Vagina (tissue), 2 donors: ENCODE results near the gene FOXA1. TPM values are rescaled to one million over a fixed set of nuclear protein-coding genes. Genes with fewer than 3 reads are reported as not detected.

Source experiments
- DNase-seq, 2 donors: peaks; one replicate each; pipeline ENCODE4 v3.0.0-alpha.2; 2017; ENCODE audit errors: extremely low spot score in 2 of 2
- H3K27ac ChIP-seq: fragments of 200-600 bp; sonication (generic); one replicate; pipeline ENCODE4 v1.5.1; 2019
- H3K27me3 ChIP-seq: fragments of 200-600 bp; sonication (generic); one replicate; pipeline ENCODE4 v1.5.1; 2019
- H3K36me3 ChIP-seq, 2 donors: fragments of 200-600 bp; sonication (generic); one replicate each; pipeline ENCODE4 v1.5.1; 2017 to 2019
- H3K4me1 ChIP-seq: fragments of 200-600 bp; sonication (generic); one replicate; pipeline ENCODE4 v1.5.1; 2019
- H3K4me3 ChIP-seq, 2 donors: fragments of 200-600 bp; sonication (generic); 1 replicate in 1 of 2; 2 replicates in 1 of 2; pipeline ENCODE4 v1.5.1; 2016 to 2019
- H3K9me3 ChIP-seq: fragments of 200-600 bp; sonication (generic); one replicate; pipeline ENCODE4 v1.5.1; 2019
- POLR2A ChIP-seq, 2 donors: fragments of 450-650 bp; IDR thresholded peaks; one replicate each; pipeline ENCODE4 v1.6.1; 2017; ENCODE audit warnings: antibody characterized with exemption in 2 of 2, mild to moderate bottlenecking in 2 of 2, moderate library complexity in 2 of 2
- POLR2AphosphoS5 ChIP-seq, 2 donors: sonication (generic); formaldehyde crosslinking; IDR thresholded peaks; one replicate each; pipeline ENCODE4 v1.9.0; 2017; ENCODE audit warnings: antibody characterized with exemption in 2 of 2, mild to moderate bottlenecking in 2 of 2, low read depth in 1 of 2; ENCODE audit not compliant: insufficient read depth in 1 of 2
- intact Hi-C: fragments of 100-400 bp; cut with DNase I; formaldehyde crosslinking; loops from one replicate; pipeline ENCODE4 v1.15.1; 2023
- total RNA-seq: library from RNA; depleted of rRNA; stranded (reverse); fragments of >200 nt; gene quantifications from one replicate; pipeline ENCODE4 v1.2.3, GENCODE V29; 2016
- TF ChIP-seq, protein P1 (sequence below), 3 experiments: fragments of 450-650 bp in 2 of 3; fragments of 200-600 bp in 1 of 3; sonication (generic) in 1 of 3; IDR thresholded peaks; one replicate each; pipeline ENCODE4 v1.5.1; 2017 to 2019; ENCODE audit warnings: antibody characterized with exemption in 3 of 3, mild to moderate bottlenecking in 2 of 3, moderate library complexity in 2 of 3

FOXA1 gene
- total RNA-seq, 1 donor from 2014 or later: 11.5 TPM

- no peak for DNase-seq
- H3K4me1 ChIP-seq: no peaks in the 10 kb centered on the region
- no peaks in the 10 kb centered on the region for H3K27me3 ChIP-seq
- H3K36me3 ChIP-seq: no peaks in the 10 kb centered on the region
- TF ChIP-seq POLR2A (IDR thresholded peaks at IDR 0.05) (no peak), POLR2AphosphoS5 (IDR thresholded peaks at IDR 0.05; ENCODE audit: insufficient read depth in 1 of 2, low read depth in 1 of 2) (no peak)
- TF ChIP-seq, protein P1, sequence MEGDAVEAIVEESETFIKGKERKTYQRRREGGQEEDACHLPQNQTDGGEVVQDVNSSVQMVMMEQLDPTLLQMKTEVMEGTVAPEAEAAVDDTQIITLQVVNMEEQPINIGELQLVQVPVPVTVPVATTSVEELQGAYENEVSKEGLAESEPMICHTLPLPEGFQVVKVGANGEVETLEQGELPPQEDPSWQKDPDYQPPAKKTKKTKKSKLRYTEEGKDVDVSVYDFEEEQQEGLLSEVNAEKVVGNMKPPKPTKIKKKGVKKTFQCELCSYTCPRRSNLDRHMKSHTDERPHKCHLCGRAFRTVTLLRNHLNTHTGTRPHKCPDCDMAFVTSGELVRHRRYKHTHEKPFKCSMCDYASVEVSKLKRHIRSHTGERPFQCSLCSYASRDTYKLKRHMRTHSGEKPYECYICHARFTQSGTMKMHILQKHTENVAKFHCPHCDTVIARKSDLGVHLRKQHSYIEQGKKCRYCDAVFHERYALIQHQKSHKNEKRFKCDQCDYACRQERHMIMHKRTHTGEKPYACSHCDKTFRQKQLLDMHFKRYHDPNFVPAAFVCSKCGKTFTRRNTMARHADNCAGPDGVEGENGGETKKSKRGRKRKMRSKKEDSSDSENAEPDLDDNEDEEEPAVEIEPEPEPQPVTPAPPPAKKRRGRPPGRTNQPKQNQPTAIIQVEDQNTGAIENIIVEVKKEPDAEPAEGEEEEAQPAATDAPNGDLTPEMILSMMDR (IDR thresholded peaks at IDR 0.05): no peak
- intact Hi-C loops: no loop called here
- H3K4me3 ChIP-seq: no peak overlapping the region
- no peaks in the 10 kb centered on the region for H3K9me3 ChIP-seq
- H3K27ac ChIP-seq: no peak overlapping the region
Observed at GRCh38 chr14:37553935-37554550, 41.0 kb downstream of the FOXA1 start.

DNA sequence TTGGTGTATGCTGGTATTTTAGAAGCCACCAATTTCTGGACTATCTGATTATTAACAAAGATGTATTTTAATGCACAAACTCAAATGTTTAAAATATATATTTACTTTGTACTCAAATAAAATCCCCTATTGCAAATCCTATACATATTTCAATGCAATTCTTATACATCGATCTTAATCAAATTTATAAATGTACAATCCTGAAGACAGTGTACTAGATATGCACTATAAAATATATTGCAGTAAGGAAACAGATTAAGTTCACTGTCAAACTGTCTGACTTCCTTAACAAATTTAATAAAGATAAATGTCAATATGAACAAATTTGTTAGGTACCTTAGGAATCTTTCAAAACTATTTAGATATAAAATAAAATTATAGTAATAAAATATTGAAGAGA lies 43.9 kb downstream of the FOXA1 start:
- TF ChIP-seq POLR2AphosphoS5 (IDR thresholded peaks at IDR 0.05; ENCODE audit: insufficient read depth in 1 of 2, low read depth in 1 of 2): no peak
- TF ChIP-seq, protein P1 (IDR thresholded peaks at IDR 0.05): no peak
- no peak for TF ChIP-seq POLR2A (IDR thresholded peaks at IDR 0.05)
- no peaks in the 10 kb centered on the region for H3K36me3 ChIP-seq
- no peak for DNase-seq
- H3K27ac ChIP-seq: no peak overlapping the region
- intact Hi-C loops: no loop called here
- no peaks in the 10 kb centered on the region for H3K4me1 ChIP-seq
- no peak overlapping the region for H3K4me3 ChIP-seq
- H3K27me3 ChIP-seq: no peaks in the 10 kb centered on the region
- no peaks in the 10 kb centered on the region for H3K9me3 ChIP-seq

DNA sequence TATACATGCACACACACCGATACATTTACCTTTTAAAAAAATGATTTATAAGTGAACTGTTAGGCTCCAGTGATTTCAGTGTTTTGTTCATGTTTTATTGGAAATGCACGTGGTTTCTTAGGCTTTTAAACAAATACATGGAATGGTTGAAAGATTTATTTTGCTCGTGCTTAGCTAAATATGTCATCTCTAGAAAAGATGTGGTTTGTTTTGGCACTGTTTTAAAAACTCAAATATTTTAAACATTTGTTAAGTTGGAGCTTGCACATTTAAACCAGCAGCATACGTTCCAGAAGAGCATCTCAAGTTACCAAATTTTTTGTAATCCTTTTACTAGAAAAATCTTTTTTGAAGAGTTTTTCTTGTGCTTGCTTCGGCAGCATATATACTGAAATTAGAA lies 44.5 kb downstream of the FOXA1 start:
- H3K27ac ChIP-seq: no peak overlapping the region
- no peaks in the 10 kb centered on the region for H3K27me3 ChIP-seq
- intact Hi-C loops: no loop called here
- DNase-seq: no peak
- H3K4me1 ChIP-seq: no peaks in the 10 kb centered on the region
- H3K4me3 ChIP-seq: no peak overlapping the region
- H3K36me3 ChIP-seq: no peaks in the 10 kb centered on the region
- TF ChIP-seq POLR2AphosphoS5 (IDR thresholded peaks at IDR 0.05; ENCODE audit: insufficient read depth in 1 of 2, low read depth in 1 of 2) (no peak), POLR2A (IDR thresholded peaks at IDR 0.05) (no peak)
- TF ChIP-seq, protein P1 (IDR thresholded peaks at IDR 0.05): no peak
- no peaks in the 10 kb centered on the region for H3K9me3 ChIP-seq

DNA sequence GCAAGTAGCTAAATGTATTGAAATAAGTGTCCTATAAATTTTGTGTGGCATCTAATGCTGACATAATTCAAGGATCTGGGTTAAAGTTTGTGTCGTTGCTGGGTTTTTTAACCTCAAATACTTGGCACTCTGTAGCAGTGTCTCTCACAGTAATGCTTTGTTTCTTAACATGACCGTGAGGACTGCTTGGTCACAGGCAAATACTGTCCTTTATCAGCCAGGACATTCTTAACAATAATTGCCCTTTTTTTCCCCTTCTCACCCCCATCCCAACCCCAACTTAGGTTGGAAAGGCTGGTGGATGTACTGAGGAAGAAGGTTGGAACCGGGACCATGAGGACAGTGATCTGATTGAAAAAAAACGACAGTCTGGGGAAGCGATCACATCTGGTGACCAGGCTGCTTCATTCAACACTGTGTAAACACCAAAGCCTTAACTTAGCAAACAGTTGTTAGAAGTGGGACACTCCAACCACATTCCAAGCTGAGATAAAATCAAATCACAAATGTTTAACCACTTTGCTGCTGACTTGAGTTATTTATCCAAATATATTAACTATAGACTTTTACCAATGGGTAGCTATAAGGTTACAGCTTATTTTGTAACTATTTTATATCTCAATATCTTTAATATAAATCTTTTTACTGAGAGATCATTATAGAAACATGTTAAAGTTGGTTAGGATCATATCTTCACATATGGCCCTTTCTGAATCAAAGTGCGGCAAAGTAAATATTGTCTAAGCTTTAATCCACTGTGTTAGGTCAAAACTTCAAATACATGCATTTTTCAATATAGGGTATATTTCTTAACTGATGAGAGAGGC lies 48.2 kb downstream of the FOXA1 start:
- Histone ChIP-seq H3K36me3 (no peaks in the 10 kb centered on the region), H3K27ac (no peak overlapping the region), H3K9me3 (no peaks in the 10 kb centered on the region), H3K4me3 (no peak overlapping the region), H3K27me3 (no peaks in the 10 kb centered on the region), H3K4me1 (no peaks in the 10 kb centered on the region)
- DNase-seq: no peak
- TF ChIP-seq POLR2A (IDR thresholded peaks at IDR 0.05) (no peak), POLR2AphosphoS5 (IDR thresholded peaks at IDR 0.05; ENCODE audit: insufficient read depth in 1 of 2, low read depth in 1 of 2) (no peak)
- TF ChIP-seq, protein P1 (IDR thresholded peaks at IDR 0.05): no peak
- intact Hi-C loops: no loop called here

DNA sequence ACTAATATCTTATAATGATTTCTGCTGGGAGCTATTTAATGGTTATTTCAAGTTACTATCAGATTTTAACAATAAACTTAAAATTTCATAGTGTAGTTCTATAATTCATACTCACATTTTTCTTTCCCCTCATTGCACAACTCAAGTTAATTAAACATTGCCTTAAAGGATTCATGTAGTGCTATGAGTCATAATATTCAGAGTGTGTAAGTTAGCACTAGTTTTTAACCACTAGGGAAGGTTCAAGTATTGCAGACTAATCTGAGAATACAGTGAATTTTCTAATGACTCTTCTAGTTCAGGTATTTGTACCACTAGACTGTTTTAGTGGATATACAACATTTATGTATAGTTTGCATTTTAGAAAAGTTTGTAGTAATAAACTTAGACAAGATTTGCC lies 49.9 kb downstream of the FOXA1 start:
- intact Hi-C loops: no loop called here
- no peak overlapping the region for H3K4me3 ChIP-seq
- no peak overlapping the region for H3K27ac ChIP-seq

More for the DNA sequence above, 49.9 kb downstream of the FOXA1 start:
- no peaks in the 10 kb centered on the region for H3K27me3 ChIP-seq
- H3K4me1 ChIP-seq: no peaks in the 10 kb centered on the region
- TF ChIP-seq, protein P1 (IDR thresholded peaks at IDR 0.05): no peak
- no peak for TF ChIP-seq POLR2A (IDR thresholded peaks at IDR 0.05)
- no peak for TF ChIP-seq POLR2AphosphoS5 (IDR thresholded peaks at IDR 0.05; ENCODE audit: insufficient read depth in 1 of 2, low read depth in 1 of 2)
- DNase-seq: no peak
- no peaks in the 10 kb centered on the region for H3K9me3 ChIP-seq
- no peaks in the 10 kb centered on the region for H3K36me3 ChIP-seq
